GM18861 (cell line): Measurements from ENCODE around the gene AOAH.
"Not testable (repeated sequence)": the region's sequence is repeated elsewhere in the genome, so short reads cannot be mapped to it uniquely, and the experiment has no call there.

Source experiments
- ATAC-seq: cut with Tn5 transposase; IDR thresholded peaks from one replicate; pipeline ENCODE4 v1.9.1; 2021; ENCODE audit not compliant: unreplicated experiment

Gene AOAH

DNA sequence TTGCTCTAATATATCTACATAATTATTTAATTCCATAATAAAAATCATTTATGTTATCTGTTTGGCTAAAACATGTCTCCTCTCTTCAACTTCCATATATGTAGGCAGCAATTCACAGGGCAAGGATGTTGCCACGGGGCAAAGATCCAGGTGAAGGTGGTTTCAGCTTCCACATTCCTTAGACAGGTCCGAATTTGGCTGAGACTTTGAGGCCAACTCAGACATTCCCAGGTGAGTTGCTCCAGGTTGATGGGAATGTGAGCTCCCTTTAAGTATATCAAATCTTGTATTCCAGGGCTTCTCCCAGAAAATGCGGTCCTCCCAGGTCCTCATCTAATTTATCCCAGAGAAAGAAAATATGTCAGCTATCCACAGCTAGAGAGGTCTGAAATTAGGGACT, 15.1 kb upstream of the AOAH start:
- no peak for ATAC-seq

DNA sequence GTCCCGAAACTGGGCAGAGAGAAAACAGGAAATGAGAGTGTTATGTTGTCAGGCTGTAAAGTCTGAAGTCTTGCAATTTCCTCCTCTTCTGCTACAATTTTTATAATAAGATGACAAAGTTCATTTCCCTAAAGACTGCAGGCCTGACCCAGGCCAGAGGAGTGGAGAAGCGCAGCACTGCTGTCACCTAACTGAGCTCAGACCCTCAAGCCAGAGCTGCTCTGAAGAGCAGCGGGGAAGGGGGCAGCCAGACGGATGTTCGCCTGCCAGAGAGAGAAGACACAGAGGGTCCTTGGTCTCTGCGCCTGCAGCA, 12.6 kb upstream of the AOAH start:
- no peak for ATAC-seq

DNA sequence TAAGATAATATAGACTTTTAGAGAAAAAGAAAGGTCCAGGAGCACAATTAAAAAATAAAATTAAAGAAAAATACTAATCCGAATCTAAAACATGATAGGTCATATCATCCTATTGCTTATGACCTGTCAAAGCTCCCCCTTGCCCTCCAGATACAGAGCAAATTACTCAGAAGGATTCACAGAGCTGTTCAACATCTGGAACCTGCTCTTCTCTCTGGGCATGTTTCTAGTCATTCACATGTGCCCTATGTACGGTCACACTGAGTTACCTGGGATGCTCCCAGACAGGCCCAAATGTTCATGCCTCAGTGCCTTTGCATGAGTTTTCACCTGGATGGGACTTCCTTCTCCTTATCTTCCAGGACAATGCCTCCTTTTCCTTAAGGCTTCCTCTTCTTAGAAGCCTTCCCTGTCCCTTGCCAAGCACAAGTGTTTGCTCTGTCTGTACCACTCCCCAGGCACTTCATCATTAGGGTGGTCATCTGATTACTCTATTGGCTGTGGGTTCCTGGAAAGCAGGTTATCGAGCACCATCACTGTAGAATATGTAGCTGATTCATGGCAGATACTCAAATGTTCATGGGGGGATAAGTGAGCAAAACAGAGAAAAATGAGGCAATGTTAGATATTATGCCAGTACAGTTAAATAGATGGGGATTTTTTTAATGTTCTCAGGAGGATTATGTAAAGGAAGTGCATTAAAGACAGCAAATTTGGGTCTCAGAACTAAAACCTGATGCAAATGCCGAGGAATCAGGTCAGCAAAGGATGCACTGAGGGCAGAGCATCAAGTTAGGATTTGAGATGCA, 12.0 kb upstream of the AOAH start:
- ATAC-seq, result peak; percentile 93

DNA sequence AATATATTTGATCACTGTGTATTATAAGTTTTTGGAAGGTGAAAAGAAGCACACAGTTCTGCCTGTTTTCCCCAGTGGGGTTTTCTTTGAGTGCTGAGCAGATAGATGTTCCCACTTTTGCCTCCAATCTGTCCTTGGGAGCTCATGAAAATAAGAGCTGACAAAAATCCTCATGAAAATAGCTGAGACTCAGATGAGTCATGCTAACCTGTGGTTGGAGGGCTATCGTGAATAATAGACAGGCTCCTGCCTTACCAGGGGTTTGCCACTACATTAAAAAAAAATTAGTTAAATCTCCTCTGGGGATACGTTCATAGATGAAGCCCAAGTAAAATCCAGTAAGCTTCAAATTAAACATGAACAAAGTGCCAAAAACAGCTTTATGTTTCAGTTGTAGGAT, 10.9 kb upstream of the AOAH start:
- ATAC-seq, result no peak

DNA sequence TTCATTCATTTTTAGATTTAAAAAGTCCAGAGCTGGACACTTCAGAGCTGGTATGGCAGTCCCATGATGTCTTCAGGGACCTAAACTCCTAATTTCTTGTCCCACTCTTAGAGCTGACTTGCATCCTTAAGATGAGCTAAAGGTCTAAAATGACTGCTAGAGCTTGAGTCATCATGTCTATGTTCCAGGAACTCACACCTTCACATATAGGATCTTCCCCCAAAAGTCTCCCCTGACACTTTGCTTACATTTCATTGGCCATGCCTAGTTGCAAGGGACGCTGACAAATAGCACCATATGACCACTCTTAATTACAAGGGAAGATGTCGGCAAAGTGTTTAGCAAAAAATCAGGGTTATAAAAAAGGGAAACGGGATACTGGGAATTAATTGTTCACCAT, 10.4 kb upstream of the AOAH start:
- ATAC-seq, result no peak

DNA sequence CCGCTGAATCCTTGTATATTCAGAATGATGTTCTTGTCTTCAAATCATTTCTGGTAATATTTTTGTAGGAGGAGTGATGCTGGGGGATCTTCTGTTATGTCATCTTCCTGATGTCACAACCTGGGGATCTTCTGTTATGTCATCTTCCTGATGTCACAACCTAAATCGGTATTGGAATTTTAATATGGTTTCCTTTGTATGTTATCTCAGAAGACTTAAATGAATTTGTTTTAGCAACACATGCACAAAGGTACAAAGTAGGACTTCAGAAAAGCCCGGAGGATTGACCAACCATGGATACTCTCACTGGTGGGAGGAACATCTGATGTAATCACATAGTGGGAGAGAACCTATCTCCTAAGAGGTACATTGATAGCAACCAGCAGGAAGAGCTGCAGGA, 9.1 kb upstream of the AOAH start:
- no peak for ATAC-seq

DNA sequence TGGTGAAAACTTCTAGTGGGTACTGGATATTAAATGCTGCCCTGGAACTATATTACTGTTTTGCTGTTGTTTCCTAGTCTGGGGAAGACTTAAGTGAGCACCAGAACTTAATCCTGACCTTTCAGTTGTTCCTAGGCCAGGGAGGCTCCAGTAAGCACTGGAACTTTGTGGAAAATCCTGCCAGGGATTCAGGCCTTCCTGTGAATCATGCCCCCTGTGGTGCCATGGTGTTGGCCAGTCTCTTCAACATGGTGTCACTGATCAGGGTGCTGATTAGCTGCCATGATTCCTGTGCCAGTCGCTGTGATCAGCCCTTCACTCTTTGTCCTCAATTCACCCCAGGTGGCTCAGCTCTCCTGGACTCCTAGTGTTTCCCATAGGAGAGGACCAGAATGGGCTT, 8.5 kb upstream of the AOAH start:
- ATAC-seq, result no peak

DNA sequence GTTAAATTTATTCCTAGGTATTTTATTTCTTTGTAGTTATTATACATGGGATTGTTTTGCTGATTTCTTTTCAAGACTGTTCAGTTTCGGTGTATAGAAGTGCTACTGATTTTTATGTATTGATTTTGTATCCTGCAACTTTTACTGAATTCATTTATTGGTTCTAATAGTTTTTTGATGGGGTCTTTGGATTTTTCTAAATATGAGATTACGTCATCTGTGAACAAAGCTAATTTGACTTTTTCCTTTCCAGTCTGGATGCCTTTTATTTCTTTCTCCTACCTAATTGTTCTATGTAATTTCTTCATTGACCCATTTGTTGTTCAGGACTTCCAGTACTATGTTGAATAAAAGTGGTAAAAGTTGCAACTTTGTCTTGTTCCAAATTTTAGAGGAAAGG, 5.8 kb upstream of the AOAH start:
- no peak for ATAC-seq

DNA sequence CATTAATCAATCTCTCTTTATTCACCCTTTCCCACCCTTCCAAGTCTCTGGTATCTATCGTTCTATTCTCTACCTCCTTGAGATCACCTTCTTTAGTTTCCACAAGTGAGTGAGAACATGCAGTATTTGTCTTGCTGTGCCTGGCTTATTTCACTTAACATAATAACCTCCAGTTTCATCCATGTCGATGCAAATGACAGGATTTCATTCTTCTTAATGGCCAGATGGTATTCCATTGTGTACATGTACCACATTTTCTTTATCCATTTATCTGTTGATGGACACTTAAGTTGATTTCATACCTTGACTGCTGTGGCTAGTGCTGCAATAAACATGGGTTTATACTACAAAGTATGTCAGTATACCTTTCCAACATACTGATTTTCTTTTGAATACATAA, 3.8 kb upstream of the AOAH start:
- ATAC-seq, result no peak

DNA sequence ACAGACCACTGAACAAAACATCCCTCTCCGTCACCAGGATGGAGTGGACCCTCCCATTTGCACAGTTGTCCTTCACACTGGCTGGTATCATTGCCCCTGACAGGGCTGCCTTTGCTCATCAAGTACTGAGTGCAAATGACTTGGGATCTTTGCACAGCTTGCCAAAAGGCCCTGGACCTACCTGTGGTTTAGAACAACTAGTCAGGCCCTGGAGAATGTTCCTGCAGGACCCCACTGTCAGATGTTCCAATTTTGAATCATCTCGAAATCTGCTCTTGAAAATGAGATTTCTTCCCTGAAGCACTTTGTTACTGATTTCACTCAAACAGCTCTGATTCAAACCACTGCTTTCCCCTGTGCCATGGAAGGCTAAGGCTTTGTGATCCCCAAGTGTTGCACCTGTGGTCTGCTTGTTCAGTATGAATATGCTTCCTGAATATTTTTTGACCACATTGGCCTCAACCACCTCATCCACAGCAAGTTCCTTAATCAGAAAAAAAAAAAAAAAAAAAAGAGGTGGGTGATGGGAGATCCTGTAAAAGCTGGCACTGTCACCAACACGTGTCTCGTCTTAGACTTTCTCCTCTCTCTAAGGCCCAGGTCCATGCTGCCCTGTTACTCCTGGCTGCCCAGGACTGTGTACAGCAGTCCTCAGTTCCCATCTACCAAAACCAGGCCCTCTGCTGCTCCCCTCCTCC, 2.7 kb upstream of the AOAH start:
- no peak for ATAC-seq

DNA sequence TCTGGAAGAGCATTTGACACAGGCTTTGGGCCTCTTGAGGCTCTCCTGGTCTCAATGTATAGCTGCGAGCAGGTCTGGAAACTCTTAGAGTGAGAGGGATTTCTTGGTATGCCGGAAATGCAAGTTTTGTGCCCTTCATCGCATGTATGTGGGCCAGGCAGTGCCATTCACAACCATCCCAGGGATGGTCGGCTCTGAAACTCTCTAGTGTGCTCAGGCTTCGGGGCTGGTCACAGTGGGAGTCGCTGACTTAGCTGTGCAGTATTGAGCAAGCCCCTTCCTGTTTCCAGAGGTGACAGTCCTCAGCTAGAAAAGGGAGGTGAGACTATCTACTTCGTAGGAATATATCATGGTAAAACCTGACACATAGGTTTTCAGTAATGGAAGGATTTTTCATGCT, 2.0 kb upstream of the AOAH start:
- ATAC-seq, result no peak

DNA sequence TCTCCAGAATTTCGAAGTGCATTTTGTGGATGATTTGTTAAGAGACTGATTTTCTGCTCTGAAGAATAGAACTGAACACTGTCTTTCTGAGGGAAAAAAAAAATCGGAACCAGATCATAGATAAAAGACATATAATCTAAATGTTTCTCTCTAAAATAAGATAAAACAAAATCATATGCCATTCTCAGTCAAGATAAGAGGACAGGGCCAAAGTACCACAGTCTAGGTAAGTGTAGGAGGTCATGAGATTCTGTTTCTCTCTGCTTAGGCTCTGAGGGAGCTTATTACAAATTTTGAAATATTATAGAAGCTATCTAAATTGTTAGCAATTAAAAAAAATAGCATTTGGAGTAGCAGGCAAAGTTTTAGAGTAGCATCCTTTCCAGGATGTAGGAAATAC, 702 bp upstream of the AOAH start:
- no peak for ATAC-seq

DNA sequence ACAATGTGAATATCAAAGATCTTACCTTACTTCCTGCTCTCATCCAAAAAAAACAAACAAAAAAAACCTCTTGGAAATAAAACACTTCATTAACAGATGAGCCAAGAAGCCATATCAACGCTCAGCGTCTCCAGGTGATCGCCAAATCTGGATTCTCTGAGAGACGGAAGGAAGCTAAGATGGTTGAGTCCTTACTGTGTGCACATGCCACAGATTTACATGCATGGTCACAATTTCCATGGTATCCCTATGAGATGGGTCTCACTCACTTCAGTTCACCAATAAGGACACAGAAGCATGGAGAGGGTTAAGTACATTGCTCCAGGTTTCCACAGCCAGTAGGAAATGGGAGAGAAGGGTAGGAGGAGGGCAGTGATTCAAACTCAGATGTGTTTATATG, 1.0 kb downstream of the AOAH start:
- no peak for ATAC-seq

DNA sequence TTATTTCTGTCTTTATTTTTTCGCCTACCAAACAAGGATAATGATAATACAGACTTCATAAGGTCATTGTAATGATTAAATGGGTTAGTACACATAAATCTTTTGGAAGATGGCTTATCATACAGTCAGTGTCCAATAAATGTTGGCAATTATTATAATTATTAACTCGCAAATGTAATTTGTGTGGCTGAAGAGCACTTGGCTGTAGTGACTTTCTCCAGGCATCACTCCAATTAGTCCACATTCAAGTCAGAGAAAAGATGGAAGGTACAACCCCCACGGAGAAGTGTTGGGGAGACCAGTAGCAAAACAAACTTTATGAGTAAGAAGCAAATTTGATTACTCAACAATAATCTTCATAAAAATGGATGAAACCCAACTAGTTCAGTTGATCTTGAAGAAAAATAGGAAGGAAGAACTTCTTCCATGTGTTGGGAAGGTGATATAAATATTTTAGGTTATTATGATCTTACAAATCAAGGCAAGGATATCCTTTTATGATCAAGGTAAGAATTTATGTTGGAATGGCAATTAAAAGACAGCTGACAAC, 5.1 kb downstream of the AOAH start:
- no peak for ATAC-seq

DNA sequence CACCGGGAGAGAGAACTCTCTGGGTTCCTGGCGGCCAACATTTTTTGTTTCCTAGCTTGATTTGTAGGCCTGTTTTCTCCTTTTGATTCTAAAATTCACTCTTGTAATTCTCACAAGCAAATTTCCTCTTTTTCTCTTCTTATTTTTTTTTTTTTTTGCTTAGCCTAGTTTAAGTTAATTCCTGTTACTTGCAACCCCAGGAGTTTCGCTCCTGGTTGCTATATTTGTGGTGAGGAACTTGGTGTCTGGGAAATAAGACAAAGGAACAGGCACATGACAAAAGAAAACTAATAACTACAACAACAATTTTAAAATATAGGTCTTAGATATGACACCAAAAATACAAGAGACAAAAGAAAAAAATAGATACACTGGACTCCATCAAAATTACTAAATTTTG, 6.7 kb downstream of the AOAH start:
- ATAC-seq, result no peak

DNA sequence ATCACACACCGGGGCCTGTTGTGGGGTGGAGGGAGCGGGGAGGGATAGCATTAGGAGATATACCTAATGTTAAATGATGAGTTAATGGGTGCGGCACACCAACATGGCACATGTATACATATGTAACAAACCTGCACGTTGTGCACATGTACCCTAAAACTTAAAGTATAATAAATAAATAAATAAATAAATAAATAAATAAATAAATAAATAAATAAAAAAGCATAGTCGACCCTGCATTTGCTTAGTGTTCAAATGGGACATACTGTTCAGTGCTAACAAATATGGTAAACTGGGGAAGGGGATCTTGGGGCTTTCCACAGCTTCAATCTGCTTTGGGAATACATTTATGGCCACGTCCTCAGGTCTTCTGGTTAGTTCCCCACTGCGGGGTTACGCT, 7.5 kb downstream of the AOAH start:
- ATAC-seq, result not testable (repeated sequence)

DNA sequence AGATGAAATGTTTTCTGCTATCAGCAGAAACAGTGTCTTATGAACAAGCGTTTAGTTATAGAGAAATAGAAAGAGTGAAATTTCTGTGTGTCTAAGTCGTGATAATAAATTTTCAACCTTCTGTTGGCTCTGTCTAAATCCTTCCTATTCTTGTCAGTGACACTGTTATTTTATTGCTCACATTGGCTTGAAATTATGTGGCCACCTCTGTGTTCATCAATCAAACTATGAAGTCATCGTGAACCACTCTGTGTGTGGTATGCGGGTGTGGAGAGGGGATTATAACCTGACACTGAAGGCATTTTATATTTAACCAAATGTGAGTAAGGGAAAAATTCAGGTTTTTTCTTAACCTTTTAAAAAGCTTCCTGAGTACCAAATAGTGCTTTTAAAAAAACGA, 12.3 kb downstream of the AOAH start:
- ATAC-seq, result no peak

DNA sequence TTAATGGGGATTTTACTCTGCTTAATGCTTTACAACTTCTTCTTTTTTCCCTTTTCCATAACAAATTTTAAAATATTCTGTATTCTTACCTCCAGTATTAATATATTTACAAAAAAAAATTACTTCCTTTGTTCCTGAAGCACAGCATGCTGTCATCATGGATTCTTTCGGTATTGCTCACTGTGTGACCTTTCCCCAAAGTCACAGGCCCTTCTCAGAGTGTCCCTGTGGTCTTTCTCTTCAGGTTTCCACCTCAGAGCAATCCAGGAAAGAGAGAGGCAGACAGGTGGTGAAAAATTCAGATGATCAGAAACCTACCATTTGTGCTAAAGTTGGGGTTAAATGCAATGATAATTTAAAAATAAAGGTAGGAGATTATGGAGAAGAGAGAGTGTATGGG, 13.0 kb downstream of the AOAH start:
- no peak for ATAC-seq

DNA sequence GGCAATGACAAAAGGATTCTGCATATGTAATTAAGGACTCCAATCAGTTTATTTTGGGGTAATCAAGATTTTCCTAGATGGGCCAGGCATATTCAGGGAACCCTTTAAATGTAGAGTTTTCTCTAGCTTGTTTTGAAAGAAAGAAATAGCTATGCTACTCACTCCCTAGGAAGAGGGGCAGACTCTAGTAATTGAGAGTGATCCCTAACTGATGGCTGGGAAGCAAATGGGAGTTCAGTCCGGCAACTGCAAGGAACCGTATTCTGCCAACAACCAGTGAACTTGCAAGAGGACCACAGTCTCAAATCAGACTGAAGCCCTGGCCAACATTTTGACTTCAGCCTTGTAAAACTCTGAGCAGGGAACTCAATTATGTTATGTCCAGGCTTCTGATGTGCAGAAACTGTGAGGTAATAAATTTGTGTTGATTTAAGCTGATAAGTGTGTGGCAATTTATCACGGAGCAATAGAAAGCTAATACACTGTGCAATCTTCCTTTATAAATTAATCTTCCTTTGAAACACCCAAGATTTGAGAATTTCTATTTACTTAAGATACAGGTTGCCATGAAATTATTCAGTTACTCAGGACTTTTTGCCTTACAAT, 14.0 kb downstream of the AOAH start:
- no peak for ATAC-seq

DNA sequence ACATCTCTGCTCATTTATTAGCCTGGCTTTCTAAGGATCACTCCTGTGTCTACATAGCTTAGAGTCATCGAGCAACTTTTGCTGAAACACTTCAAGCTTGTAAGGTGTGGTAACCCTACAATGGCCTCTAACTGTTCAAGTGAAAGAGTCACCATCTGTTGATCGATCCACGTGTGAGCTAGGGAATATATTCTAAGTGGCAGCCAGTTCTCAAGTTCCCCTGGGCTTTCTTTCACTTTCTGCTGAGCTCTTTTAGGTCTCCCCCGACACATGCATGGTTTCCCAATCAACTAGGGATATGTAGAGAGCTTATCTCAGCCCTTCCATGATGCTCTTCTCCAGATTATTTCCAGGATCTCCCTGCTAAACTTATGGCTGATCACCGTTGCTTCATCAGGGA, 15.5 kb downstream of the AOAH start:
- ATAC-seq, result no peak

DNA sequence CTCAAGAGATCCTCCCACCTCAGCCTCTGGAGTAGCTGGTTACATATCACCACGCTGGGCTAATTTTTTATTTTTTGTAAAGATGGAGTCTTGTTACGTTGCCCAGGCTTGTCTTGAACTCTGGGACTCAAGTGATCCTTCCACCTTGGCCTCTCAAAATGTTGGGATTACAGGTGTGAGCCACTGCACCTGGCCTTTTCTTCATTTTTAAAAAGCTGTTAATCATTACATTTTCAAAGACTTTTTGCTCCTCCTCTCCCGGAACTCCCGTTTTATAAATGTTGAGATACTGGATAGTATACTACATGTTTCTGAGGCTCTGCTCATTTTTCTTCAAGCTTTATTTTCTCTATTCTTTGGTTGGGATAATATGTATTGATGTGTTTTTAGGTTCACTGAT, 16.4 kb downstream of the AOAH start:
- ATAC-seq, result no peak

DNA sequence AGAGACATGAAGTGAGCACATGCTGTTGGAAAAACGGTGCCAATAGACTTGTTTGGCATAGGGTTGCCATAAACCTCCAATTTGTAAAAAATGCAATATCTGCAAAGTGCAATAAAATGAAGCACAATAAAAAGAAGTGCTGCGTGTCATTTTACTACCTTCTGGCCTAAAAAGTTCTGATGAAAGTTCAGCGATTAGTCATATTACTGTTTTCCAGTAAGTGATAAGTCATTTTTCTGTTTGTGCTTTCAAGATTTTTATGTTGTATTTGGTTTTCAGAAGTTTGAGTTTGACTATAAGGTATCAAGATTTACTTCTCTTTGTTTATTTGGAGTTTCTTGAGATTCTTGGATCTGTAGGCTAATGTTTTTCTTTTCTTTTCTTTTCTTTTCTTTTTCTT, 16.8 kb downstream of the AOAH start:
- no peak for ATAC-seq
